GM06990 (cell line): ENCODE results near the gene RPL5.

Experiments used
- DNase-seq: peaks from one replicate; pipeline ENCODE4 v3.0.0-alpha.2; 2011; ENCODE audit not compliant: insufficient read length; ENCODE audit errors: extremely low read depth
- H3K27me3 ChIP-seq: replicated peaks from 2 replicates; pipeline ENCODE4 v1.6.0; 2011; ENCODE audit warnings: low read length; ENCODE audit not compliant: control insufficient read depth, insufficient read depth
- H3K36me3 ChIP-seq: 2 replicates; pipeline ENCODE4 v1.5.1; 2011; ENCODE audit warnings: low read length; ENCODE audit not compliant: control insufficient read depth, insufficient read depth
- H3K4me3 ChIP-seq: replicated peaks from 2 replicates; pipeline ENCODE4 v1.5.1; 2011; ENCODE audit warnings: low read depth, mild to moderate bottlenecking, control low read depth, low read length
- TF ChIP-seq, protein P1 (sequence below): IDR thresholded peaks from 2 replicates; pipeline ENCODE4 v1.5.1; 2011; ENCODE audit warnings: low read length, control low read depth, mild to moderate bottlenecking, inconsistent platforms; ENCODE audit not compliant: insufficient read depth, poor library complexity, severe bottlenecking

Gene RPL5

DNA sequence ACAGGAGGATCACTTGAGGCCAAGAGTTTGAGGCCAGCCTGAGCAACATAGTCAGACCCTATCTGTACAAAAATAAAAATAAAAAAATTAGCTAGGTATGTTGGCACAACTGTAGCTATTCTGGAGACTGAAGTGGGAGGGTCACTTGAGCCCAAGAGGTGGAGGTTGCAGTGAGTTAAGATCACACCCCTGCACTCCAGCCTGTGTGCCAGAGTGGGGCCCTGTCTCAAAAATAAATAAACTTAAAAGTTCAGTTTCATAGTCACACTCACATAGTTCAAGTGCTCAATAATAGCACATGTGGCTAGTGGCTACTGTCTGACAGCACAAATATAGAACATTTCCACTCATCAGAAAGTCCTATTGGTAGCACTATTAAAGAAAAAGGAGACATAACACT, 41.8 kb upstream of the RPL5 start:
- H3K4me3 ChIP-seq = no peak overlapping the region
- no peaks in the 10 kb centered on the region for H3K36me3 ChIP-seq
- TF ChIP-seq, protein P1, sequence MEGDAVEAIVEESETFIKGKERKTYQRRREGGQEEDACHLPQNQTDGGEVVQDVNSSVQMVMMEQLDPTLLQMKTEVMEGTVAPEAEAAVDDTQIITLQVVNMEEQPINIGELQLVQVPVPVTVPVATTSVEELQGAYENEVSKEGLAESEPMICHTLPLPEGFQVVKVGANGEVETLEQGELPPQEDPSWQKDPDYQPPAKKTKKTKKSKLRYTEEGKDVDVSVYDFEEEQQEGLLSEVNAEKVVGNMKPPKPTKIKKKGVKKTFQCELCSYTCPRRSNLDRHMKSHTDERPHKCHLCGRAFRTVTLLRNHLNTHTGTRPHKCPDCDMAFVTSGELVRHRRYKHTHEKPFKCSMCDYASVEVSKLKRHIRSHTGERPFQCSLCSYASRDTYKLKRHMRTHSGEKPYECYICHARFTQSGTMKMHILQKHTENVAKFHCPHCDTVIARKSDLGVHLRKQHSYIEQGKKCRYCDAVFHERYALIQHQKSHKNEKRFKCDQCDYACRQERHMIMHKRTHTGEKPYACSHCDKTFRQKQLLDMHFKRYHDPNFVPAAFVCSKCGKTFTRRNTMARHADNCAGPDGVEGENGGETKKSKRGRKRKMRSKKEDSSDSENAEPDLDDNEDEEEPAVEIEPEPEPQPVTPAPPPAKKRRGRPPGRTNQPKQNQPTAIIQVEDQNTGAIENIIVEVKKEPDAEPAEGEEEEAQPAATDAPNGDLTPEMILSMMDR = no peak
- no peak for DNase-seq
- no peaks in the 10 kb centered on the region; the same call in 1 of the 2 replicates for H3K27me3 ChIP-seq

DNA sequence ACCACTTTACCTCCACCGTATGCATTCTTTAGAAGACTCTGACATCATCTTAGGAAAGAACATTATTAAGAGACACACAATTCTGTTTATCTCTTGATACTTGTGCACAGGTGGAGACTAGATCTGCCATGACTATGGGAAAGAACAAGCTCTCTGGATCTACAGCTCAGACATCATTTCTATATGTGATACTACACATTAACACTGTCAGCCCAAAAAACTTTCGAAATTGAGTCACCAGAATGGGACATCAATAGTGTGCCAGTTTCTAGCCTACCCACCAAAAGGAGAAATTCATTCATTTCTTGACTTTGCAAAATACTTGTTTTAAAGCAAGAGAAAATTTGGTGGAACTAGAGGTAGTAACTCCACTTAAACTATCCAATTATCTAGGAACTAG, 41.0 kb upstream of the RPL5 start:
- no peak overlapping the region for H3K4me3 ChIP-seq
- no peaks in the 10 kb centered on the region; the same call in 1 of the 2 replicates for H3K27me3 ChIP-seq
- TF ChIP-seq, protein P1 = no peak
- no peak for DNase-seq
- H3K36me3 ChIP-seq = no peaks in the 10 kb centered on the region

DNA sequence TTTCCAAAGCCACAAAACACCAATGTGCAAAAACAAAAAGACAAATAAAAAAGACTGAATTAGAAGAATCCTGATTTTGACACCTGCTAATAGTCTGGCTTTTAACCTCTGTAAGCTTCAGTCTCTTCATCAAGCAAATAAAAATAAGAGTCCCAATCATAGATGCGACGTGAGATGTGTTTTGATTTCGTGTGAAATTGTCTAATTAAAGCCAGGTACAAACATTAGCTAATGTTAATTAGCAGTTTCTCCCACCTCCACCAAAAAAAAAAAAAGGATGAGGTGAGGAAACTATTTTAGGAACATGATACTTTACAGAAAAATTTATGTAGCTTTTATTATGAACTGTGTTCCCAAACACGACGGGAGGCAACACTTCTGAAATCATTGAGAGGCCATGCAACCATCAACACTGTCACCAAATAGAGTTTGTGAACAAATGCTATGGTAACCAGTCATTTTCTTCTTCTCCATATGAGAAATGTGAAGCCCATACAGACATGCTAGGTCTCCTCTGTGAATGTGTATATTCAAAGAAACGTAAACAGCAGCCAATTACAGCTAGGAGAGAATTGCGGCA, 40.3 kb upstream of the RPL5 start:
- no peak overlapping the region for H3K4me3 ChIP-seq
- no peak for DNase-seq
- no peaks in the 10 kb centered on the region; the same call in 1 of the 2 replicates for H3K27me3 ChIP-seq
- no peaks in the 10 kb centered on the region for H3K36me3 ChIP-seq
- TF ChIP-seq, protein P1 = no peak

DNA sequence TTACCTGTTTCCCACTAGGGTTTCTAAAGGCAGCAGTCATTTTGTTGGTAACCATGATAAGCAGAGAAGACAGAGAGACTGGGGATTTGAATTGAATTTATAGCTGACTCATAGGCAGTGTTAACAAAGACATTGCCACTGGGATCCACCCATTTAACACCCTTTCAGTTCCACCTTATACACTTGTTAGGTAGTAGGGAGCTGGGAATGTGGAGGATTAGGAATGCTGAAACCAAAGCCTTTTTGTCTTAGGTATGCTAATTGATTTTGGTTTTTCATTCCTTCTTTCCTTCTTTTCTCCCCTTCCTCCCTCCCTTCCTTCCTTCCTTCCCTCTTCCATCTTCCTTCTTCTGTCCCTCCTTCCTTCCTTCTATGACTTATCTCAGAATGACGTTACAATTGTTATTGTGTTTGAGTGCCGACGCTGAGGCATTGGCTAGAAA, 39.5 kb upstream of the RPL5 start:
- no peaks in the 10 kb centered on the region; the same call in 1 of the 2 replicates for H3K27me3 ChIP-seq
- TF ChIP-seq, protein P1 = no peak
- DNase-seq = no peak
- H3K36me3 ChIP-seq = no peaks in the 10 kb centered on the region
- H3K4me3 ChIP-seq = no peak overlapping the region

DNA sequence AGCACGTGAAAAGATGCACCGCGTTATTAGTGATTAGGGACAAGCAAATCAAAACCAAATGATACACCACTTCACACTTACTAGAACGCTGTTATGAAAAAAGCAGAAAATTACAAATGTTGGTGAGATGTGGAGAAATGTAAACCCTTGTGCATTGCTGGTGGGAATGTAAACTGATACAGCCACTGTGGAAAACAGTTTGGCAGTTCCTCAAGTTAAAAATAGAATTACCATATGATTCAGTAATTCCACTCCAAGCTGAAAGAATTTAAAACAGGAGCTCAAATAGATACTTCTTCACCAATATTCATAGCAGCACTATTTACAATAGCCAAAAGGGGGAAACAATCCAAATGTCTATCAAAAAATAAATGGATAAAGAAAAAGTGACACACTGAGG, 36.7 kb upstream of the RPL5 start:
- H3K4me3 ChIP-seq = no peak overlapping the region
- no peaks in the 10 kb centered on the region for H3K36me3 ChIP-seq
- DNase-seq = no peak
- no peaks in the 10 kb centered on the region for H3K27me3 ChIP-seq
- TF ChIP-seq, protein P1 = no peak

DNA sequence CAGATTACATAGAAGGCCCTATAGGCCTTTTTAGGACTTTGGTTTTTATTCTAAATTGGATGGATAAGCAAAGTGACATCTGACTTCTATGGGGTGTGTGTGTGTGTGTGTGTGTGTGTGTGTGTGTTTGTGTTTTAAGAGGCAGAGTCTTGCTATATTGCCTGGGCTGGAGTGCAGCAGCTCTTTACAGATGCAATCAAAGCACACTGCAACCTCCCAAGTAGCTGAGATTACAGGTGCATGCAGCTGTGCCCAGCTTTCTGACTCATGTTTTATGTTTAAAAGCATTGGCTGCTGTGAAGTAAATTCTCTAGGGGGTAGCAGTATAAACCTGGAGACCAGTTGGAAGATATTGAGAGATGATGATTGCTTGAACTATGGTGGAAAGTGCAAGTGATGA, 34.5 kb upstream of the RPL5 start:
- DNase-seq = no peak
- no peak overlapping the region for H3K4me3 ChIP-seq
- no peaks in the 10 kb centered on the region for H3K27me3 ChIP-seq
- no peaks in the 10 kb centered on the region for H3K36me3 ChIP-seq
- TF ChIP-seq, protein P1 = no peak
